Measurements from ENCODE around the gene SNRK.

The SNRK gene

GRCh38 chr3:43372007-43372740 lies 85.8 kb downstream of the SNRK start:
- no peak for DNase-seq (ENCODE audit: low read depth)

- no peak for DNase-seq (ENCODE audit: low read depth)
Observed at GRCh38 chr3:43372809-43373559, 86.6 kb downstream of the SNRK start.

GRCh38 chr3:43373560-43373928 lies 87.2 kb downstream of the SNRK start:
- DNase-seq (ENCODE audit: low read depth), result no peak

GRCh38 chr3:43378066-43378935 lies 92.0 kb downstream of the SNRK start:
- DNase-seq (ENCODE audit: low read depth), result no peak

GRCh38 chr3:43379343-43379742 lies 93.0 kb downstream of the SNRK start:
- DNase-seq (ENCODE audit: low read depth), result peak; percentile 37

- DNase-seq (ENCODE audit: low read depth), result no peak
Observed at GRCh38 chr3:43388175-43388574, 101.8 kb downstream of the SNRK start.

GRCh38 chr3:43388915-43389314 lies 102.6 kb downstream of the SNRK start:
- DNase-seq (ENCODE audit: low read depth), result no peak

GRCh38 chr3:43389388-43390254 lies 103.3 kb downstream of the SNRK start:
- no peak for DNase-seq (ENCODE audit: low read depth)

GRCh38 chr3:43390255-43390588 lies 103.9 kb downstream of the SNRK start:
- DNase-seq (ENCODE audit: low read depth), result no peak

- DNase-seq (ENCODE audit: low read depth), result no peak
Observed at GRCh38 chr3:43391621-43392020, 105.3 kb downstream of the SNRK start.

GRCh38 chr3:43394041-43394554 lies 107.8 kb downstream of the SNRK start:
- no peak for DNase-seq (ENCODE audit: low read depth)

GRCh38 chr3:43399034-43399433 lies 112.7 kb downstream of the SNRK start:
- no peak for DNase-seq (ENCODE audit: low read depth)

- DNase-seq (ENCODE audit: low read depth), result no peak
Observed at GRCh38 chr3:43400167-43400566, 113.8 kb downstream of the SNRK start.
